Common myeloid progenitor, CD34-positive (primary cell): ENCODE results near the gene TERC.
"Not testable (repeated sequence)": the region's sequence is repeated elsewhere in the genome, so short reads cannot be mapped to it uniquely, and the experiment has no call there.

ENCODE experiments used
- CTCF ChIA-PET: fragments of 350-600 bp; sonication (Branson Sonifier 250); formaldehyde crosslinking; loops from one replicate; lab custom pipeline; 2021; ENCODE audit warnings: antibody characterized with exemption; lab: Charles Lee
- POLR2A ChIA-PET: fragments of 350-600 bp; sonication (Branson Sonifier 250); formaldehyde crosslinking; loops from one replicate; lab custom pipeline; 2021; ENCODE audit warnings: antibody characterized with exemption; lab: Charles Lee
- DNase-seq, 3 donors: peaks; one replicate each; pipeline versions ENCODE4 v3.0.0 to v3.0.0-alpha.2; 2013
- H3K27ac ChIP-seq, 2 experiments: 1 replicate in 1 of 2; 2 replicates in 1 of 2; pipeline ENCODE4 v1.7.0; 2013; ENCODE audit warnings: inconsistent platforms in 2 of 2, low read length in 2 of 2, mild to moderate bottlenecking in 2 of 2, low read depth in 1 of 2, moderate library complexity in 1 of 2; ENCODE audit not compliant: severe bottlenecking in 2 of 2, insufficient read depth in 1 of 2, poor library complexity in 1 of 2
- H3K27me3 ChIP-seq, 5 experiments: replicated peaks in 2 of 5; 1 replicate in 3 of 5; 2 replicates in 2 of 5; pipeline versions ENCODE4 v1.6.1 to v1.7.0; 2013; ENCODE audit warnings: low read length in 4 of 5, mild to moderate bottlenecking in 2 of 5, moderate library complexity in 2 of 5, inconsistent platforms in 1 of 5; ENCODE audit not compliant: insufficient read depth in 5 of 5, control insufficient read depth in 4 of 5
- H3K36me3 ChIP-seq, 4 experiments: 1 replicate in 2 of 4; 2 replicates in 2 of 4; pipeline versions ENCODE4 v1.6.1 to v1.7.0; 2013; ENCODE audit warnings: low read length in 3 of 4, control low read depth in 1 of 4, mild to moderate bottlenecking in 1 of 4; ENCODE audit not compliant: control insufficient read depth in 4 of 4, insufficient read depth in 4 of 4
- H3K4me1 ChIP-seq, 4 experiments: 1 replicate in 3 of 4; 2 replicates in 1 of 4; pipeline versions ENCODE4 v1.6.1 to v1.7.1; 2013; ENCODE audit warnings: low read length in 3 of 4, mild to moderate bottlenecking in 3 of 4, control low read depth in 1 of 4, inconsistent platforms in 1 of 4, moderate library complexity in 1 of 4; ENCODE audit not compliant: control insufficient read depth in 4 of 4, insufficient read depth in 4 of 4; ENCODE audit errors: control extremely low read depth in 1 of 4
- H3K4me3 ChIP-seq, 7 experiments: 1 replicate in 4 of 7; 2 replicates in 3 of 7; pipeline versions ENCODE4 v1.5.1 to v1.7.0; 2013; ENCODE audit warnings: mild to moderate bottlenecking in 7 of 7, low read length in 6 of 7, moderate library complexity in 6 of 7, inconsistent platforms in 2 of 7, low read depth in 2 of 7, control low read depth in 1 of 7; ENCODE audit not compliant: insufficient read depth in 4 of 7, control insufficient read depth in 1 of 7; ENCODE audit errors: extremely low read depth in 1 of 7
- H3K9me3 ChIP-seq, 5 experiments: 1 replicate in 4 of 5; 2 replicates in 1 of 5; pipeline versions ENCODE4 v1.6.1 to v1.7.1; 2013; ENCODE audit warnings: low read length in 4 of 5, mild to moderate bottlenecking in 2 of 5, inconsistent platforms in 1 of 5, low read depth in 1 of 5, moderate library complexity in 1 of 5; ENCODE audit not compliant: control insufficient read depth in 4 of 5, insufficient read depth in 2 of 5; ENCODE audit errors: control extremely low read depth in 1 of 5
- WGBS: methylation state at CpG from one replicate; pipeline ENCODE4 v1.1.5; 2013; ENCODE audit not compliant: insufficient coverage; 5-methylcytosine and 5-hydroxymethylcytosine counted together

Gene TERC

DNA sequence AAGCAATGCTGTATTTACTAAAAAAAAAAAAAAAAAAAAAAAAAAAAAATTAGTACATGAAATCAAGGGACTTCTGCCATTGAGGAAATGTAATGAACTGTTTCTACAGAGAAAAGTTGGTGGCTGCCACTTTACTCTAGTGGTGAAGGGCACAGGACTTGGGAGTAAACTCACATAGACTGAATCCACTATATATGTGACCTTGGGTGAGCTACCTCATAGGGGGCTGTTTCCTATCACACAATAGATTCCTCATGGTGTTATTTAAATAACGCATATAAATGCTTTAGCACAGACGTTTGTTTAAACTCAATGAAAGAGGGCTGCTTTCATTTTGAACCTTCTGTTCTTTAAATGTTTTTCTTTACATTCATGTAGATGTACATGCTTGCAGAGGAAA, 25.8 kb downstream of the TERC start:
- Histone ChIP-seq H3K27ac (no peak overlapping the region), H3K4me1 (no peaks in the 10 kb centered on the region), H3K36me3 (no peaks in the 10 kb centered on the region), H3K27me3 (no peaks in the 10 kb centered on the region), H3K4me3 (no peak overlapping the region), H3K9me3 (peaks cover 0 to 2% (median 0%) of the 10 kb centered on the region in 5 experiments)
- no CpG with 5 or more reads among the region's 2 CpGs for WGBS
- DNase-seq = no peak
- POLR2A ChIA-PET = no interaction called here
- CTCF ChIA-PET = interaction anchor here (0.5 to 1.6 kb wide), 3 partner anchors 259 to 697 kb away, joined by 3 read pairs; no protein-coding TSS in a partner anchor

DNA sequence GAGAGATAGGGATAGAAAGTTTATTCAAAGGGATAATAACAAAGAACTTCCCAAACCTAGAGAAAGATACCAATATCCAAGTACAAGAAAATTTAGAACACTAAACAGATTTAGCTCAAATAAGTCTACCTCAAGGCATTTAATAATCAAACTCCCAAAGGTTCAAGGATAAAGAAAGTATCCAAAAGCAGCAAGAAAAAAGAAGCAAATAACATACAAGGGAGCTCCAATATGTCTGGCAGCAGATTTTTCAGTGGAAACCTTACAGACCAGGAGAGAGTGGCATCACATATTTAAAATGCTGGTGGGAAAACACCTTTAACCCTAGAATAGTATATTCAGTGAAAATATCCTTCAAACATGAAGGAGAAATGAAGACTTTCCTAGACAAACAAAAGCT, 33.0 kb downstream of the TERC start:
- DNase-seq, CTCF ChIA-PET, H3K36me3 ChIP-seq, H3K4me3 ChIP-seq, POLR2A ChIA-PET, H3K27me3 ChIP-seq, H3K4me1 ChIP-seq, H3K27ac ChIP-seq: not testable (repeated sequence)
- H3K9me3 ChIP-seq = peaks cover 0 to 19% (median 3%) of the 10 kb centered on the region in 5 experiments

GRCh38 chr3:169722724-169723123, 42.1 kb downstream of the TERC start:
- H3K27ac ChIP-seq = no peak overlapping the region
- H3K4me1 ChIP-seq = no peaks in the 10 kb centered on the region
- ChIA-PET CTCF (no interaction called here), POLR2A (no interaction called here)
- no peaks in the 10 kb centered on the region for H3K27me3 ChIP-seq
- peaks cover 0 to 3% (median 0%) of the 10 kb centered on the region in 5 experiments for H3K9me3 ChIP-seq
- DNase-seq = no peak
- H3K4me3 ChIP-seq = no peak overlapping the region
- no peaks in the 10 kb centered on the region for H3K36me3 ChIP-seq

DNA sequence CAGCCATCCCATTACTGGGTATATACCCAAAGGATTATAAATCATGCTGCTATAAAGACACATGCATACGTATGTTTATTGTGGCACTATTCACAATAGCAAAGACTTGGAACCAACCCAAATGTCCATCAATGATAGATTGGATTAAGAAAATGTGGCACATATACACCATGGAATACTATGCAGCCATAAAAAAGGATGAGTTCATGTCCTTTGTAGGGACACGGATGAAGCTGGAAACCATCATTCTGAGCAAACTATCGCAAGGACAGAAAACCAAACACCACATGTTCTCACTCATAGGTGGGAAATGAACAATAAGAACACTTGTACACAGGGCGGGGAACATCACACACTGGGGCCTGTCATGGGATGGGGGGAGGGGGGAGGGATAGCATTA, 46.4 kb downstream of the TERC start:
- H3K4me1 ChIP-seq, H3K27me3 ChIP-seq, DNase-seq, H3K27ac ChIP-seq, H3K9me3 ChIP-seq, CTCF ChIA-PET, H3K4me3 ChIP-seq, POLR2A ChIA-PET, H3K36me3 ChIP-seq: not testable (repeated sequence)
- WGBS = no CpG with 5 or more reads among the region's 4 CpGs
